Ovary (tissue), 3 donors: ENCODE measurements around the gene ZFAND2A.

Experiments
- EP300 ChIP-seq: sonication (generic); formaldehyde crosslinking; IDR thresholded peaks from one replicate; pipeline ENCODE4 v1.6.1; 2017; ENCODE audit warnings: antibody characterized with exemption
- POLR2A ChIP-seq: fragments of 450-650 bp; IDR thresholded peaks from one replicate; pipeline ENCODE4 v1.6.1; 2017; ENCODE audit warnings: antibody characterized with exemption, mild to moderate bottlenecking, moderate library complexity
- TF ChIP-seq, protein P1 (sequence below), 3 donors: fragments of 450-650 bp in 2 of 3; fragments of 200-600 bp in 1 of 3; IDR thresholded peaks; one replicate each; pipeline versions ENCODE4 v1.5.1 to v1.8.0; 2016 to 2022; ENCODE audit warnings: antibody characterized with exemption in 3 of 3, mild to moderate bottlenecking in 1 of 3
- donor health status: DM: no; HTN: no; CAD: no.

- TF ChIP-seq, protein P1, sequence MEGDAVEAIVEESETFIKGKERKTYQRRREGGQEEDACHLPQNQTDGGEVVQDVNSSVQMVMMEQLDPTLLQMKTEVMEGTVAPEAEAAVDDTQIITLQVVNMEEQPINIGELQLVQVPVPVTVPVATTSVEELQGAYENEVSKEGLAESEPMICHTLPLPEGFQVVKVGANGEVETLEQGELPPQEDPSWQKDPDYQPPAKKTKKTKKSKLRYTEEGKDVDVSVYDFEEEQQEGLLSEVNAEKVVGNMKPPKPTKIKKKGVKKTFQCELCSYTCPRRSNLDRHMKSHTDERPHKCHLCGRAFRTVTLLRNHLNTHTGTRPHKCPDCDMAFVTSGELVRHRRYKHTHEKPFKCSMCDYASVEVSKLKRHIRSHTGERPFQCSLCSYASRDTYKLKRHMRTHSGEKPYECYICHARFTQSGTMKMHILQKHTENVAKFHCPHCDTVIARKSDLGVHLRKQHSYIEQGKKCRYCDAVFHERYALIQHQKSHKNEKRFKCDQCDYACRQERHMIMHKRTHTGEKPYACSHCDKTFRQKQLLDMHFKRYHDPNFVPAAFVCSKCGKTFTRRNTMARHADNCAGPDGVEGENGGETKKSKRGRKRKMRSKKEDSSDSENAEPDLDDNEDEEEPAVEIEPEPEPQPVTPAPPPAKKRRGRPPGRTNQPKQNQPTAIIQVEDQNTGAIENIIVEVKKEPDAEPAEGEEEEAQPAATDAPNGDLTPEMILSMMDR (IDR thresholded peaks at IDR 0.05), result no peak
- TF ChIP-seq POLR2A, result no peak
- no peak for TF ChIP-seq EP300
These were observed 30.2 kb upstream of the ZFAND2A start for GRCh38 chr7:1189986-1190772.
